Epithelial cell of proximal tubule (primary cell): ENCODE data around the gene CXXC1. TPM values are rescaled to one million over a fixed set of nuclear protein-coding genes. Genes with fewer than 3 reads are reported as not detected.
A peak's percentile ranks its signal among the peaks of the same experiment; 100 is the strongest.

Experiments
- DNase-seq: peaks from one replicate; pipeline ENCODE4 v3.0.0-alpha.2; 2011; ENCODE audit warnings: low read depth
- H3K4me3 ChIP-seq: 2 replicates; pipeline ENCODE4 v1.5.1; 2011; ENCODE audit warnings: low read depth, mild to moderate bottlenecking, low read length
- CTCF ChIP-seq: conservative IDR thresholded peaks from 2 replicates; pipeline ENCODE4 v1.5.1; 2012; ENCODE audit warnings: low read depth, mild to moderate bottlenecking, low read length
- total RNA-seq: library from RNA; depleted of rRNA; stranded (reverse); fragments of >200 nt; gene quantifications from 2 replicates; pipeline ENCODE4 v1.2.3, GENCODE V29; 2015

Gene CXXC1
- total RNA-seq, 1 donor from 2014 or later = 35.8 TPM

- H3K4me3 ChIP-seq = peak overlapping the region; percentile 89
- no peak for DNase-seq
- no peak for TF ChIP-seq CTCF
Observed at GRCh38 chr18:50280707-50281294, 6.7 kb downstream of the CXXC1 start.

GRCh38 chr18:50279752-50280151, 7.7 kb downstream of the CXXC1 start:
- DNase-seq = no peak
- TF ChIP-seq CTCF = no peak
- H3K4me3 ChIP-seq = peak overlapping the region; percentile 89

GRCh38 chr18:50277942-50278341, 9.6 kb downstream of the CXXC1 start:
- TF ChIP-seq CTCF = no peak

DNA sequence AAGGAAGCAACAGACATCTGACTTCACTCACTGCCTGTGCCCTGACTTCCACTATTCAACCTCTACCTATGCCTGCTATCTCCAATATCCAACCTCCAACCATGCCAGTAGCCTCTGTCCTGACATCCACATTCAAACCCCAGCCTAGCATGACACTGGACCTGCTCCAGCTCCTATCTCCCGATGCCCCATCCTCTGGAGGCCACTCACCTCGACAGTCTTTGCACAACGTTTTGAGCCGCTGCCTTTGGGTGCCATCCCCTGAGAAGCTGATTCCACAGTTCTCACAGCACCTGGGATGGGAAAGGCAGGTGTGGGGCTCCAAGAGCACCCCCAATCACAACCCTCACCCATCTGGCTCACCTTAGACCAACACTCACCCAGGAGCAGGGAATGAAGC, 11.0 kb downstream of the CXXC1 start:
- TF ChIP-seq CTCF = no peak
- H3K4me3 ChIP-seq = no peak overlapping the region
- no peak for DNase-seq

More at GRCh38 chr18:50277942-50278341, 9.6 kb downstream of the CXXC1 start:
- H3K4me3 ChIP-seq = no peak overlapping the region
- no peak for DNase-seq

DNA sequence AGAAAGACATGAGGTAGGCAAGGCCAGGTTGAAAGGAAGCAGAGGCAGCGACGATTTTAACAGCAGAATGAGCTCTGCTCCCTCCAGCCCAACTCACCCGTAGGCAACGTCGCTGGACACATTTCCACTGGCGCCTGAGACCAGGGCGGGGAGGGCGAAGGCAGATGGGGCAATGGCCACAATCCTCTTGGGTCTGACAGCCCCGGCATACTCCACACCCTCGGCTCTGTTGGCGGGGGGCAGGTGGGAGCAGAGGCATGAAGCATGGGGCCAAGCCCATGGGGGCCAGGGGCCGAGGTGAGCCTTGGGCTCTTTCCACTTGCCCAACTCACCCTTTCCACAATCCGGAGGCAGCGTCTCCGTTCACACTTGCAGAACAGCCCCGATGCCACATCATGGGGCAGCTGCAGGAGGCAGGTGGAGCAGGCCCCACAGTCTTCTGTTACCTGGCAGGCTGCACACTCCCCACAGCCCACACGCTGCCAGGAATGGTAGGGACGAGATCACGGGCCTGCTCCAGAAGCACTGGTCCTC, 11.9 kb downstream of the CXXC1 start:
- DNase-seq = no peak
- no peak overlapping the region for H3K4me3 ChIP-seq
- no peak for TF ChIP-seq CTCF

- H3K4me3 ChIP-seq = no peak overlapping the region
- DNase-seq = no peak
- TF ChIP-seq CTCF = no peak
Observed at GRCh38 chr18:50274941-50275340, 12.6 kb downstream of the CXXC1 start.

DNA sequence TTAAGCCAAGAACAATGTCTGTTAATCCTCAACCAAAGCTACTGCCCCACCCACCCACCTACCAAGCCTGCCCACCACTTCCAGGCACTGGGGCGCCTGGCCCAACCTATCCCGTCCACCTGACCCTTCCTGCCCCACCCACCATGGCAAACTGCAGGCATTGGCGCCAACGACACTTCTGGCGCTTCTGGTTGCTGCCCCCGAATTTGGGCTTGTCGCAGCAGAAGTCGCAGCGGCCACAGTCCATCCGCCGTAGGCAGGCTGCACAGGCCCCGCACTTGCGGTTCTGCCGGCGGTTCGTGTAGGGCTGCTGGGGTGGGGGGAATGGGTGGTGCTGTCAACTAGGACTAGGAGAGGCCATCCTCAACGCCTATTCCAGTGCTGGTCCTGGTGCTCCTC, 13.4 kb downstream of the CXXC1 start:
- DNase-seq = no peak
- no peak for TF ChIP-seq CTCF
- H3K4me3 ChIP-seq = no peak overlapping the region
